Activated naive CD4-positive, alpha-beta T cell treated with anti-CD3 and anti-CD28 coated beads, Interleukin-2, amount 50 U/mL, for 16 hours (primary cell): ENCODE measurements around the gene RNFT2.

Experiments used
- DNase-seq: peaks from one replicate; pipeline ENCODE4 v3.0.0-alpha.2; 2020

RNFT2 gene

GRCh38 chr12:116880213-116880816 lies 142.2 kb downstream of the RNFT2 start:
- no peak for DNase-seq

- peak; percentile 37 for DNase-seq
Measured at GRCh38 chr12:116880817-116881324, 142.8 kb downstream of the RNFT2 start.

- DNase-seq, result peak; percentile 14
Measured at GRCh38 chr12:116881325-116881876, 143.3 kb downstream of the RNFT2 start, which contains the start of gene HRK. Gene HRK (minus strand): TSS chr12:116881441. CDS start chr12:116881307, 134 bp downstream.

- DNase-seq, result no peak
Measured at GRCh38 chr12:116881877-116882507, 143.9 kb downstream of the RNFT2 start.

GRCh38 chr12:116882742-116883141 lies 144.6 kb downstream of the RNFT2 start:
- no peak for DNase-seq

GRCh38 chr12:116884871-116885270 lies 146.8 kb downstream of the RNFT2 start:
- no peak for DNase-seq

- DNase-seq, result no peak
Measured at GRCh38 chr12:116885491-116885890, 147.4 kb downstream of the RNFT2 start.

- DNase-seq, result no peak
Measured at GRCh38 chr12:116887244-116887643, 149.1 kb downstream of the RNFT2 start.

GRCh38 chr12:116887897-116888296 lies 149.8 kb downstream of the RNFT2 start:
- DNase-seq, result no peak

GRCh38 chr12:116890330-116890729 lies 152.2 kb downstream of the RNFT2 start:
- DNase-seq, result no peak

- no peak for DNase-seq
Measured at GRCh38 chr12:116891019-116891418, 152.9 kb downstream of the RNFT2 start.

GRCh38 chr12:116892349-116893140 lies 154.4 kb downstream of the RNFT2 start:
- DNase-seq, result no peak

GRCh38 chr12:116894913-116895312 lies 156.8 kb downstream of the RNFT2 start:
- DNase-seq, result no peak

- DNase-seq, result no peak
Measured at GRCh38 chr12:116896411-116896924, 158.4 kb downstream of the RNFT2 start.

- DNase-seq, result no peak
Measured at GRCh38 chr12:116897476-116897875, 159.4 kb downstream of the RNFT2 start.

- DNase-seq, result no peak
Measured at GRCh38 chr12:116898669-116899068, 160.6 kb downstream of the RNFT2 start.

- no peak for DNase-seq
Measured at GRCh38 chr12:116901612-116902011, 163.5 kb downstream of the RNFT2 start.
